PFSK-1 (cell line): ENCODE results near the gene PHACTR3.

Experiments used
- POLR2AphosphoS5 ChIP-seq: IDR thresholded peaks from 2 replicates; pipeline ENCODE4 v1.6.1; 2012; ENCODE audit warnings: low read depth, mild to moderate bottlenecking, control low read depth, low read length, moderate library complexity
- TAF1 ChIP-seq: IDR thresholded peaks from 2 replicates; pipeline ENCODE4 v1.6.1; 2012; ENCODE audit warnings: low read length, control low read depth, borderline replicate concordance; ENCODE audit not compliant: insufficient read depth
- TF ChIP-seq, protein P1 (sequence below), 2 experiments: IDR thresholded peaks; 2 replicates each; pipeline versions ENCODE4 v1.6.1 to v1.8.0; 2011 to 2012; ENCODE audit warnings: low read depth in 2 of 2, low read length in 2 of 2, control low read depth in 1 of 2, inconsistent platforms in 1 of 2, mild to moderate bottlenecking in 1 of 2, moderate library complexity in 1 of 2; ENCODE audit not compliant: insufficient read depth in 1 of 2

DNA sequence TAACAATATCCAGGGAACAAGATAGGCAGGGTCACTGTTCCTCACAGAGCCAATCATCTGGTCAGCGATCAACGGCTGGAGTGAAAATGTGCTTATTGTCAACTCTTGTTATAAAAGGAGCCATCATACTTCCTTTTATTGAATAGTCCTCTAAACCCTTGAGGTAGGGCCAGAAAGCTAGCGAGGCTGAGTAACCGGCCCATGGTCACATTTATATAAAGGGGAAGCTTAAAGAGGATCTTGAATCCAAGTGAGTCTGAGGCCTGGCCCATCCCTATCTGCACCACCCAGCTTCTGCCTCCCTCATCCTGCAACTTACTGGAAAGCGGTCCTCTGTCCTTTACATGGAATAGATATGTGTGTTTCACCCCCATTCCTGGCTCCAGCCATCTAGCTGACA lies 9.5 kb downstream of the PHACTR3 start:
- no peak for TF ChIP-seq TAF1
- TF ChIP-seq, protein P1, sequence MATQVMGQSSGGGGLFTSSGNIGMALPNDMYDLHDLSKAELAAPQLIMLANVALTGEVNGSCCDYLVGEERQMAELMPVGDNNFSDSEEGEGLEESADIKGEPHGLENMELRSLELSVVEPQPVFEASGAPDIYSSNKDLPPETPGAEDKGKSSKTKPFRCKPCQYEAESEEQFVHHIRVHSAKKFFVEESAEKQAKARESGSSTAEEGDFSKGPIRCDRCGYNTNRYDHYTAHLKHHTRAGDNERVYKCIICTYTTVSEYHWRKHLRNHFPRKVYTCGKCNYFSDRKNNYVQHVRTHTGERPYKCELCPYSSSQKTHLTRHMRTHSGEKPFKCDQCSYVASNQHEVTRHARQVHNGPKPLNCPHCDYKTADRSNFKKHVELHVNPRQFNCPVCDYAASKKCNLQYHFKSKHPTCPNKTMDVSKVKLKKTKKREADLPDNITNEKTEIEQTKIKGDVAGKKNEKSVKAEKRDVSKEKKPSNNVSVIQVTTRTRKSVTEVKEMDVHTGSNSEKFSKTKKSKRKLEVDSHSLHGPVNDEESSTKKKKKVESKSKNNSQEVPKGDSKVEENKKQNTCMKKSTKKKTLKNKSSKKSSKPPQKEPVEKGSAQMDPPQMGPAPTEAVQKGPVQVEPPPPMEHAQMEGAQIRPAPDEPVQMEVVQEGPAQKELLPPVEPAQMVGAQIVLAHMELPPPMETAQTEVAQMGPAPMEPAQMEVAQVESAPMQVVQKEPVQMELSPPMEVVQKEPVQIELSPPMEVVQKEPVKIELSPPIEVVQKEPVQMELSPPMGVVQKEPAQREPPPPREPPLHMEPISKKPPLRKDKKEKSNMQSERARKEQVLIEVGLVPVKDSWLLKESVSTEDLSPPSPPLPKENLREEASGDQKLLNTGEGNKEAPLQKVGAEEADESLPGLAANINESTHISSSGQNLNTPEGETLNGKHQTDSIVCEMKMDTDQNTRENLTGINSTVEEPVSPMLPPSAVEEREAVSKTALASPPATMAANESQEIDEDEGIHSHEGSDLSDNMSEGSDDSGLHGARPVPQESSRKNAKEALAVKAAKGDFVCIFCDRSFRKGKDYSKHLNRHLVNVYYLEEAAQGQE (IDR thresholded peaks at IDR 0.05; ENCODE audit: insufficient read depth in 1 of 2, low read depth in 2 of 2, low read length in 2 of 2), result no peak
- TF ChIP-seq POLR2AphosphoS5, result no peak
